Measurements from ENCODE around the gene SYNPR.
"Not testable (repeated sequence)": the region's sequence is repeated elsewhere in the genome, so short reads cannot be mapped to it uniquely, and the experiment has no call there.

The SYNPR gene

DNA sequence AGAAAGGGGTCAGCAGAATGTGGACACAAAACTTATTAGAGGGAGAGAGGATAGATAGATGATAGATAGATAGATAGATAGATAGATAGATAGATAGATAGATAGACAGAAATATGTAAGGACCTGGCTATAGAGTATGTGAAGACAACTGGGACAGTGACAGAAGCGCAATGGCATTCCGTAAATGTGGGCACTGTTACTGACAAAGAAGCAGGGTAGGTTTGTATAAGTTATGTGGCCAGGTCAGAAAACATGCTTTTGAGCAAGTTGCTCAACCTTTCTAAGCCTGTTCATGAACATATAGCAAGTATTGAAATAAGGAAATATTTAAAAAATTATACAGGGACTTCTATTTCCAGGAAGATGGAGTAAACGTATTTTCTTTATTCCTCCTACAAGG, 357.1 kb downstream of the SYNPR start:
- DNase-seq (ENCODE audit: low read depth, low spot score), result no peak
- H3K9me3 ChIP-seq (ENCODE audit: control insufficient read depth, insufficient read depth, low read length), result no peaks in the 10 kb centered on the region
- H3K27ac ChIP-seq (ENCODE audit: low read length), result no peak overlapping the region
- WGBS (ENCODE audit: insufficient coverage, insufficient read length), result no CpG with 5 or more reads among the region's 3 CpGs
- no peak overlapping the region for H3K4me3 ChIP-seq (ENCODE audit: low read length)
- no peaks in the 10 kb centered on the region for H3K4me1 ChIP-seq (ENCODE audit: control insufficient read depth, insufficient read depth, low read length)
- H3K27me3 ChIP-seq (ENCODE audit: control insufficient read depth, insufficient read depth, low read length), result no peaks in the 10 kb centered on the region
- H3K36me3 ChIP-seq (ENCODE audit: control insufficient read depth, insufficient read depth, low read length), result no peaks in the 10 kb centered on the region

DNA sequence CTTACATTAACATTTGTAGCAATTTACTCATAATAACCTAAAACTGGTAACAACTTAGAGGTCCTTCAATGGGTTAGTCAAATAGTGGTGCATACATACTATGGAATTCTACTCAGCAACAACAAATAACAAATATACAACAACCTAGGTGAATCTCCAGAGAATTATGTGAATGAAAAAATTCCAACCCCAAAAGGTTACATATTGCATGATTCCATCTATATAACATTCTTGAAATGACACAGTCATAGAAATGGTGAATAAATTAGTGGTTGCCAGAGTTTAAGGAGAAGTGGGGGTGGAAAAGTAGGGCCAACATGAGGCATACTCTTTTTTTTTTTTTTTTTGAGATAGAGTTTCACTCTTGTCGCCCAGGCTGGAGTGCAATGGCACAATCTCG, 361.7 kb downstream of the SYNPR start:
- H3K36me3 ChIP-seq (ENCODE audit: control insufficient read depth, insufficient read depth, low read length), result no peaks in the 10 kb centered on the region
- no CpG with 5 or more reads among the region's 2 CpGs for WGBS (ENCODE audit: insufficient coverage, insufficient read length)
- no peaks in the 10 kb centered on the region for H3K27me3 ChIP-seq (ENCODE audit: control insufficient read depth, insufficient read depth, low read length)
- no peaks in the 10 kb centered on the region for H3K4me1 ChIP-seq (ENCODE audit: control insufficient read depth, insufficient read depth, low read length)
- no peak for DNase-seq (ENCODE audit: low read depth, low spot score)
- no peak overlapping the region for H3K4me3 ChIP-seq (ENCODE audit: low read length)
- no peak overlapping the region for H3K27ac ChIP-seq (ENCODE audit: low read length)
- no peaks in the 10 kb centered on the region for H3K9me3 ChIP-seq (ENCODE audit: control insufficient read depth, insufficient read depth, low read length)

DNA sequence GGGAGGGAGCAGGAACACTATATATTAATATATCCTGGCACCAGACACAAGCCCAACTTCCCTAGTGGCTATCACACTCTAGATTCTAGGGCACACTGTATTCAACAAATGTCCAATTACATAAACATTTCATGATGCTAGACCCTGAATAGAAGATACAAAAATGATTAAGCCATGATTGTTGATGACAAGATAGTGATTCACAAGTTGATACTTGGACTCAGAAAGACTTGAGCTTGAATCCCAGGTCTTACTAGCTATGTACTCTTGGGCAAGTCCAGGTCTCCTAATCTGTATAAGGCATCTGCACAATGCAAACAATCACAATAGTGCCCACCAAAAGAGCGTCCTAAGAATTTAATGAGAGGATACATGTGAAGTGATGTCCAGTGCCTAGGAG, 364.4 kb downstream of the SYNPR start:
- Histone ChIP-seq H3K27me3 (ENCODE audit: control insufficient read depth, insufficient read depth, low read length) (no peaks in the 10 kb centered on the region), H3K4me1 (ENCODE audit: control insufficient read depth, insufficient read depth, low read length) (no peaks in the 10 kb centered on the region), H3K9me3 (ENCODE audit: control insufficient read depth, insufficient read depth, low read length) (no peaks in the 10 kb centered on the region), H3K27ac (ENCODE audit: low read length) (no peak overlapping the region), H3K36me3 (ENCODE audit: control insufficient read depth, insufficient read depth, low read length) (no peaks in the 10 kb centered on the region), H3K4me3 (ENCODE audit: low read length) (no peak overlapping the region)
- no peak for DNase-seq (ENCODE audit: low read depth, low spot score)
- no CpG with 5 or more reads among the region's 1 CpG for WGBS (ENCODE audit: insufficient coverage, insufficient read length)

- WGBS (ENCODE audit: insufficient coverage, insufficient read length), result no CpG with 5 or more reads among the region's 5 CpGs
- Histone ChIP-seq H3K27ac (ENCODE audit: low read length) (no peak overlapping the region), H3K27me3 (ENCODE audit: control insufficient read depth, insufficient read depth, low read length) (no peaks in the 10 kb centered on the region), H3K36me3 (ENCODE audit: control insufficient read depth, insufficient read depth, low read length) (no peaks in the 10 kb centered on the region), H3K4me3 (ENCODE audit: low read length) (no peak overlapping the region), H3K4me1 (ENCODE audit: control insufficient read depth, insufficient read depth, low read length) (no peaks in the 10 kb centered on the region), H3K9me3 (ENCODE audit: control insufficient read depth, insufficient read depth, low read length) (no peaks in the 10 kb centered on the region)
- DNase-seq (ENCODE audit: low read depth, low spot score), result no peak
Observed at GRCh38 chr3:63644212-63644797, 366.2 kb downstream of the SYNPR start.

DNA sequence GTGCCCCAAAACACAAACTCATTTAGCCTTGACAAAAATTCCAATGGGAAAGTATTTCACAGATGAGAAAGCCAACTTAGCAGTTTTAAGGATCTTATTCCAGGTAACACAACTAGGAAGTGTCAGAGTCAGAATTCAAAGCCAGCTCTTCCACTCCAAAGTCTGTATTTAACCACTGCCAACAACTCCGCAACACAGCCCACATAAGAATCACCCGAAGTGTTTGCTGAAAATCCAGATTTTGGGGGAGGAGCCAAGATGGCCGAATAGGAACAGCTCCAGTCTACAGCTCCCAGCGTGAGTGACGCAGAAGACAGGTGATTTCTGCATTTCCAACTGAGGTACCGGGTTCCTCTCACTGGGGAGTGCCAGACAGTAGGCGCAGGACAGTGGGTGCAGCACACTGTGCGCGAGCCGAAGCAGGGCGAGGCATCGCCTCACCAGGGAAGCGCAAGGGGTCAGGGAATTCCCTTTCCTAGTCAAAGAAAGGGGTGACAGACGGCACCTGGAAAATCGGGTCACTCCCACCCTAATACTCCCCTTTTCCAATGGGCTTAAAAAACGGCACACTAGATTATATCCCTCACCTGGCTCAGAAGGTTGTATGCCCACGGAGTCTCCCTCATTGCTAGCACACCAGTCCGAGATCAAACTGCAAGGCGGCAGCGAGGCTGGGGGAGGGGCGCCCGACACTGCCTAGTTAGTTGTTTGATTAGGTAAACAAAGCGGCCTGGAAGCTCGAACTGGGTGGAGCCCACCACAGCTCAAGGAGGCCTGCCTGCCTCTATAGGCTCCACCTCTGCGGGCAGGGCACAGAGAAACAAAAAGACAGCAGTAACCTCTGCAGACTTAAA, 367.0 kb downstream of the SYNPR start:
- H3K27ac ChIP-seq (ENCODE audit: low read length); H3K36me3 ChIP-seq (ENCODE audit: control insufficient read depth, insufficient read depth, low read length); H3K9me3 ChIP-seq (ENCODE audit: control insufficient read depth, insufficient read depth, low read length); DNase-seq (ENCODE audit: low read depth, low spot score); H3K4me1 ChIP-seq (ENCODE audit: control insufficient read depth, insufficient read depth, low read length); H3K27me3 ChIP-seq (ENCODE audit: control insufficient read depth, insufficient read depth, low read length): not testable (repeated sequence)
- WGBS (ENCODE audit: insufficient coverage, insufficient read length), result no CpG with 5 or more reads among the region's 25 CpGs
- peak overlapping the region; percentile 66; the same call in 1 of the 2 replicates for H3K4me3 ChIP-seq (ENCODE audit: low read length)

GRCh38 chr3:63652066-63652725, 374.1 kb downstream of the SYNPR start, which contains the start of gene SNTN:
TSS of gene SNTN (plus strand) at chr3:63652675. CDS start at chr3:63652688, 13 bp downstream.
- no peak within 1 kb of the TSS for H3K4me3 ChIP-seq (ENCODE audit: low read length)
- no peak within 1 kb of the TSS for H3K27ac ChIP-seq (ENCODE audit: low read length)
- no peaks in the 10 kb centered on the region for H3K27me3 ChIP-seq (ENCODE audit: control insufficient read depth, insufficient read depth, low read length)
- H3K36me3 ChIP-seq (ENCODE audit: control insufficient read depth, insufficient read depth, low read length), result no peaks in the 10 kb centered on the region
- no peaks in the 10 kb centered on the region for H3K9me3 ChIP-seq (ENCODE audit: control insufficient read depth, insufficient read depth, low read length)
- DNase-seq (ENCODE audit: low read depth, low spot score), result no peak
- no CpG with 5 or more reads among the region's 5 CpGs for WGBS (ENCODE audit: insufficient coverage, insufficient read length)
- no peaks in the 10 kb centered on the region for H3K4me1 ChIP-seq (ENCODE audit: control insufficient read depth, insufficient read depth, low read length)

DNA sequence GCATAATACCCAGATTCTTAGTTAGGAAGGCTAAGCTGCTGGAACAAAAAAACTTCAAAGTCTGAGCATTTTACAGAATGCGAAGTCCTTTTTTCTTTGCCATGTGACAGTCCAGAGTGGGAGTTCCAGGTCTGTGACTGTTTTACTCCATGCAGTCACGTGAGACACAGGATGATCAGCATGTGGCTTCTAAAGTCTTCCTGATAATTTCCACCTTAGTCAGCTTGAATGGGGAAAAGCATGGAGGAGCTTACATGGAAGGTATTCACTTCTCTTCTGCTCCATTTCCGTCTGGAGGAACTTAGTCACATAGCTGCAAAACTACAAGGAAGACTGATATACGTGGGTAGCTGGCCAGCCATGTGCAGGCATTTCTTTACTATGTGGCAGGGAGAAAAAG, 376.1 kb downstream of the SYNPR start:
- no peaks in the 10 kb centered on the region for H3K27me3 ChIP-seq (ENCODE audit: control insufficient read depth, insufficient read depth, low read length)
- no CpG with 5 or more reads among the region's 4 CpGs for WGBS (ENCODE audit: insufficient coverage, insufficient read length)
- no peak for DNase-seq (ENCODE audit: low read depth, low spot score)

DNA sequence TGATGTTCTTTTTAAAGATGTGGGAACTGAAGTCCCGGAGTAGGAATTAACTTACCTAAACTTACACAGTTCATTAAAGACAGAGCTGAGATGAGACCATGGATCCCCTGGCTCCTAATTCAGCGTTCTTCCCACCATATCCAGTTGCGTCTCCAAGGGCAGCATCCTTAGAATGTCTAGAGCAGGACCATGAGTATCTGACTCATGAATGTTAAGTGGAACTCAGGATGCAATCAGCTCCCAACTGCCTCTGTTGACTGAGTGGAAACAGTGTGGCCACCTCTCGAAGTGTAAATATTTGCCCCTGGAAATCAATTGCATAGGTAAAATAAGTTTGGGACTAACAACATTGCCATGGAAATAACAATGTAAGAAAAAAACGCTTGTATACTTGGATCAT, 376.8 kb downstream of the SYNPR start:
- no peak overlapping the region for H3K27ac ChIP-seq (ENCODE audit: low read length)
- no peaks in the 10 kb centered on the region for H3K4me1 ChIP-seq (ENCODE audit: control insufficient read depth, insufficient read depth, low read length)
- DNase-seq (ENCODE audit: low read depth, low spot score), result no peak
- no peaks in the 10 kb centered on the region for H3K9me3 ChIP-seq (ENCODE audit: control insufficient read depth, insufficient read depth, low read length)
- H3K36me3 ChIP-seq (ENCODE audit: control insufficient read depth, insufficient read depth, low read length), result no peaks in the 10 kb centered on the region
- no peak overlapping the region for H3K4me3 ChIP-seq (ENCODE audit: low read length)
- no CpG with 5 or more reads among the region's 5 CpGs for WGBS (ENCODE audit: insufficient coverage, insufficient read length)
- H3K27me3 ChIP-seq (ENCODE audit: control insufficient read depth, insufficient read depth, low read length), result no peaks in the 10 kb centered on the region

More for the DNA sequence above, 376.1 kb downstream of the SYNPR start:
- H3K4me3 ChIP-seq (ENCODE audit: low read length), result no peak overlapping the region
- no peak overlapping the region for H3K27ac ChIP-seq (ENCODE audit: low read length)
- no peaks in the 10 kb centered on the region for H3K9me3 ChIP-seq (ENCODE audit: control insufficient read depth, insufficient read depth, low read length)
- no peaks in the 10 kb centered on the region for H3K4me1 ChIP-seq (ENCODE audit: control insufficient read depth, insufficient read depth, low read length)
- H3K36me3 ChIP-seq (ENCODE audit: control insufficient read depth, insufficient read depth, low read length), result no peaks in the 10 kb centered on the region

GRCh38 chr3:63655519-63655918, 377.4 kb downstream of the SYNPR start:
- WGBS (ENCODE audit: insufficient coverage, insufficient read length), result no CpG with 5 or more reads among the region's 4 CpGs
- DNase-seq (ENCODE audit: low read depth, low spot score), result no peak
- Histone ChIP-seq H3K36me3 (ENCODE audit: control insufficient read depth, insufficient read depth, low read length) (no peaks in the 10 kb centered on the region), H3K9me3 (ENCODE audit: control insufficient read depth, insufficient read depth, low read length) (no peaks in the 10 kb centered on the region), H3K27ac (ENCODE audit: low read length) (no peak overlapping the region), H3K4me1 (ENCODE audit: control insufficient read depth, insufficient read depth, low read length) (no peaks in the 10 kb centered on the region), H3K27me3 (ENCODE audit: control insufficient read depth, insufficient read depth, low read length) (no peaks in the 10 kb centered on the region), H3K4me3 (ENCODE audit: low read length) (no peak overlapping the region)

DNA sequence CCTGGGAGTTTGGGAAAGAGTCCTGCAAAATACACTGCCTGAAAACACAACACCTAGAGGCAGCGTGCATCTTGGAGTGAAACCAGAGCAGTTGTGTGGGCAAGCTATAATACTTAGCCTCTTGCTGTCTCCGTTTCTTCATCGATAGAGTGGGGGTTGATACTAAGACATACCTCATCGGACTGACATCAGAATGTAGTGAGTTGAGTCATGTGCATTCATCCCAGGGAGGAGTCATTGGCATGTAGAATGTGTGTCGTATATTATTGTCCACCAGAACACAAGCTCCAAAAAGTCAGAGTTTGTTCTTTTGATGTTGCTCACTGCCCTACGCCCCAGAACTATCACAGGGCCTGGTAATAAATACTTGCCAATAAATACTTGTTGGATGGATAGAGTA, 378.7 kb downstream of the SYNPR start:
- no peaks in the 10 kb centered on the region for H3K9me3 ChIP-seq (ENCODE audit: control insufficient read depth, insufficient read depth, low read length)
- no peaks in the 10 kb centered on the region for H3K36me3 ChIP-seq (ENCODE audit: control insufficient read depth, insufficient read depth, low read length)
- H3K4me1 ChIP-seq (ENCODE audit: control insufficient read depth, insufficient read depth, low read length), result no peaks in the 10 kb centered on the region
- H3K27ac ChIP-seq (ENCODE audit: low read length), result no peak overlapping the region
- H3K4me3 ChIP-seq (ENCODE audit: low read length), result no peak overlapping the region
- no CpG with 5 or more reads among the region's 6 CpGs for WGBS (ENCODE audit: insufficient coverage, insufficient read length)
- DNase-seq (ENCODE audit: low read depth, low spot score), result no peak
- no peaks in the 10 kb centered on the region for H3K27me3 ChIP-seq (ENCODE audit: control insufficient read depth, insufficient read depth, low read length)

All from iPS DF 6.9 (cell line).